Activated CD4-positive, CD25-positive, alpha-beta regulatory T cell treated with anti-CD3 and anti-CD28 coated beads, Interleukin-2, amount 50 U/mL, for 72 hours (primary cell): Measurements from ENCODE around the gene WDR37.
"Not testable (repeated sequence)": the region's sequence is repeated elsewhere in the genome, so short reads cannot be mapped to it uniquely, and the experiment has no call there.

Source experiments
- DNase-seq: peaks from one replicate; pipeline ENCODE4 v3.0.0; 2021

Gene WDR37

GRCh38 chr10:1044146-1044545 is 12.0 kb upstream of the WDR37 start:
- no peak for DNase-seq

GRCh38 chr10:1044964-1045363 is 11.2 kb upstream of the WDR37 start:
- no peak for DNase-seq

- DNase-seq, result no peak
Observed at GRCh38 chr10:1045415-1045814, 10.8 kb upstream of the WDR37 start.

DNA sequence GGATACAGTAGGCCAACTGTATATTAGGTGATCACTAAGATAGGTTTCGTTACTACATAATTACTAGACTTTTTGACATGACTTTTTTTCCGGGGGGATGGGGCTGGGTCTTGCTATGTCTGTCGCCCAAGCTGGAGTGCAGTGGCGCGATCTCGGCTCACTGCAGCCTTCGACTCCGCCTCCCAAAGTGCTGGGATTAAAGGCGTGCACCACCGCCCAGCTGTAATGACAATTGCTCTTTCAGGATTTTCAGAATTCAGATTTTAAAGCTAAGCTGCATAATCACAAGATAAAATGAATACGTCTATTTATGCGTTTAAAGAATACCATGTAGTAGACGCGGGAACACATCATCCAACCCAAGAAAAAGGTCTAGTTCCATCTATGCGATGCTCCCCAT is 8.2 kb upstream of the WDR37 start:
- no peak for DNase-seq

DNA sequence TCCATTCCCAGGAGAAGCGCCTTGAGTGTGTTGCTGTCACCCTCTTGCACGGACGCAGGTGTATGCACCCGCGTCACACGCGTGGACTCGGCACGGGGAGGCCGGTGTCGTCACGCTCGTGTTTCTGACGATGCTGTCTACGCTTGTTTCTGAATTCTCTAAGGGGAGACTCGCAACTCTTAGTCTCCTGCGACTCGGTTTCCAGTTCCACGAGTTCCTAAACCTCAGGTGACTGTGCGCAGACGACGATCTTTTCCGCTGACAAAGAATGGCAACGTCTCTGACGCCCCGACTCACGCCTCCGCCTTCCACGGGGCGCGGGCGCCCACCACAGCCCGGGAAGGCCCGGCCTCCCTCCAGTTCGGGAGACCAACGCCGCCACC is 7.8 kb upstream of the WDR37 start:
- no peak for DNase-seq

GRCh38 chr10:1048732-1049424 is 7.3 kb upstream of the WDR37 start, which contains the start of gene IDI1:
IDI1 (minus strand) TSS chr10:1049119; CDS start chr10:1049003, 116 bp downstream.
- DNase-seq, result peak; percentile 93

DNA sequence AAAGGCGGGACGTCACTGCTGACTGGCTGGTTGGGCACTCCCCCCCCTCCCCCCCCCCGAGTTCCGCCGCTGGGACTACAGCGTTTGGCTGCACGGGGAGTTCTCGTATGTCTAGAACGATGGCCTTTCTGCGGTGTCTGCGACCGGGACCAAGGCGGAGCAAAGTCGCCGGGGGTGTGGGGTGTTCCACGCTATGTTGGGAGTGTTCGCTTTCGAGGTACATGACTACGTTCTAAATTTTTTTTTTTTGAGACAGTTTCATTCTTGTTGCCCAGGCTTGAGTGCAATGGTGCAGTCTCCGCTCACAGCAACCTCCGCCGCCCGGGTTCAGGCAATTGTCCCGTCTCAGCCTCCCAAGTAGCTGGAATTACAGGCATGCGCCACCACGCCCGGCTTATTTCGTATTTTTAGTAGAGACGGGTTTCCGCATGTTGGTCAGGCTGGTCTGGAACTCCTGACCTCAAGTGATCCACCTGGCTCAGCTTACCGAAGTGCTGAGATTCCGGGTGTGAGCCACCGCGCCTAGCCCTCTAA is 6.7 kb upstream of the WDR37 start:
- DNase-seq, result no peak

DNA sequence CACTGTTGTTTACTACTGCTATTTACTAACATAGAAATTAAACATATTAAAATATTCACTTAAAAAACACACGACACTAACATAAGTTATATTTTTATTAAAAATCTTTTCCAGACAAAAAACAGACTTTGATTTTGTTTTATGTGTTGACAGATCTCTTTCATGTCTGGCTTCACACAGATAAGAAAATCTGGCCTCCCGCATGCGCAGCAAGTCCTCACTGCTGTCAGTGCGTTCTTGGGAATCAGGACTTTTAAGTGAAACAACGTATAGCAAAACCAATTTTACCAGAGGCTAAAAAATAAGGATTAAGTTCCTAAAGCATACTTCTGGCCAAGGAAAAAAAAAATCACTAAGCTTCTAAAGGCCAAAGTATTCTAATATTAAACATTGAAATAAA is 6.0 kb upstream of the WDR37 start:
- no peak for DNase-seq

GRCh38 chr10:1050554-1050953 is 5.6 kb upstream of the WDR37 start:
- DNase-seq, result no peak

GRCh38 chr10:1054684-1055083 is 1.5 kb upstream of the WDR37 start:
- no peak for DNase-seq

- DNase-seq, result no peak
Observed at GRCh38 chr10:1057106-1057657, 997 bp downstream of the WDR37 start.

GRCh38 chr10:1058017-1058416 is 1.8 kb downstream of the WDR37 start:
- DNase-seq, result no peak

- no peak for DNase-seq
Observed at GRCh38 chr10:1059902-1060301, 3.7 kb downstream of the WDR37 start.

DNA sequence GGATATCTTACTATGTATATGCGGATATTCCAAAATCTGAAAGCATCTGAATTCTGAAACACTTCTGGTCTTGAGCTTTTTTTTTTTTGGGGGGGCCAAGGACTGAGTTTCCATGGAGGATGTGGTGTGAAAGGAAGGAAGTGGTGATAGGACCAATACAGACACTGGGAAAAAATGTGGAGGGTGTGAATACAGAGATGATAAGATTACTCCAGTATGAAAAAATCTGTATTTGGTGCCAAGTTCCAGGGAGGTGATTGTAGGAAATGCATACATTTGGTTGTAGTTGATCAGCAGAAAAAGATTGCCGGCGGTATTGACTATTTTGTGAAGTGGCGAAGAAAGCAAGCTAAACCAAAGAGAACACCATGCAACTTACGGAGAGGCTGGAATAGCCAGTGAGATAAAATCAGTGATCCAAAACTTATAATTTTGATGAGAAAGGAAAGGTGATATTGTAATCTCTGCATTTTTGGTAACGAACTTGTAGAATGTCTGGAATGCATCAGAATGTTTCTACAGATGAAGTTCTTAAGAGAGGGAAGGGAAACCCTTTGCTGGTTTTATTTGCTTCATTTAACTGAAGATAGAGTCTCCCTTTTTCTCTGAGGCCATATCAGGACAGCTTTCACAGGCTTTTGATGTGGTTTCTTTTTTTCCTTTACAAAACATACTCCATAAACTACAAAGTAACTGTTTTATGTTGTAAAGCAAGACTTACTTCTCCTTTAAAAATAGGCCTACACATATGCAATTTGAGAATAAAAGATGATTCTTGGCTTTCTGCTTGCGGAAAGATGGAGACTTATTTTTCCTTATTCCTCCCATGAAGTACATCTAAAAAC is 6.0 kb downstream of the WDR37 start:
- DNase-seq, result no peak

GRCh38 chr10:1063232-1063865 is 7.2 kb downstream of the WDR37 start:
- DNase-seq, result no peak

DNA sequence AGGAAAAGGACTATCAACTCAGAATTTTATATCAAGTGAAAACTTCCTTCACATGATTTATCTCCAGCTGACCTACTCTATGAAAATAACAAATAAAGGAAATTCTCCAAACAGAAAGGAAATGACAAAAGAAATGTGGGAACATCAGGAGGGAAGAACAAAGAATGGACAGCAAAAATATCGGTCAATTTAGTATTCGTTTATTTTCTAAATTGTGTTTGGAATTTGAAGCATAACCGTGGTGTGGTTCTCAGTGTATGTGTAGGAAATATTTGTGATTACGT is 8.7 kb downstream of the WDR37 start:
- no peak for DNase-seq

- DNase-seq, result not testable (repeated sequence)
Observed at GRCh38 chr10:1066734-1067133, 10.5 kb downstream of the WDR37 start.

DNA sequence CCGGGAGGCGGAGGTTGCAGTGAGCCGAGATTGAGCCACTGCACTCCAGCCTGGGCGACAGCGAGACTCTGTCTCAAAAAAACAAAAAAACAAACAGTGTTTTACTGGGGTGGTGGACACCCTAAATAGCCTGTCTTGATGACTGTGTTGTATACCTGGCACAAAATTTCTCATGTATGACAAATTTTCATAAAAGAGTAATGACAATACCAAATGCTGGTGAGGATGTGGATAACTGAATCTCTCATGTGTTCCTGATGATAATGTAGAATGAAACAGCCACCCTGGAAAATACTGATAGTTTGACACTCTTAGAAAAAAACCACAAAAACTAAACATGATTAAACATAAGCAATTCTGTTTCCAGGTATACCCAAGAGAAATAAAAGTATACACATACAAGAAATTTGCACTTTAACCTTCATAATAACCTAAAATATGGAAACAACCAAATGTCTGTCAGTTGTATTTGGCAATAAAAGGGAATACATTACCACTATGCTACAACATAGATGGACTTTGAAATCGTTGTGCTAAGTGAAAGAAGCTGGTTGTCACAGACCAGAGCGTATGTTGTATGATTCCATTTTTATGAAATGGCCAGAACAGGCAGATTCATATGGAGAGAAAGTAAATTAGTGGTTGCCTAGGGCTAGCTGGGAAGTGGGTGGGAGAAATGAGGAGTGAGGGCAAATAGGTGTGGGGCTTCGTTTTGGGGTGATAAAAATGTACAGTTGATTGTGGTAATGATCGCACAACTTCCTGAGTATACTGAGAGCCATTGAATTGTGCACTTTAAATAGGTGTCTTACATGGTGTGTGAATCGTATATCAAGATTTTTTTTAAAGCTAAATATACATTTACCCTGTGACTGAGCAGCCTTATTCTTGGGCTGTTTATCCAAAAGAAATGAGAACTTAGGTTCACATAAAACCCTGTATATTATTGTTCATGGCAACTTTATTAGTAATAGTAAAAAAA is 12.5 kb downstream of the WDR37 start:
- no peak for DNase-seq

- DNase-seq, result no peak
Observed at GRCh38 chr10:1070919-1071318, 14.7 kb downstream of the WDR37 start.

DNA sequence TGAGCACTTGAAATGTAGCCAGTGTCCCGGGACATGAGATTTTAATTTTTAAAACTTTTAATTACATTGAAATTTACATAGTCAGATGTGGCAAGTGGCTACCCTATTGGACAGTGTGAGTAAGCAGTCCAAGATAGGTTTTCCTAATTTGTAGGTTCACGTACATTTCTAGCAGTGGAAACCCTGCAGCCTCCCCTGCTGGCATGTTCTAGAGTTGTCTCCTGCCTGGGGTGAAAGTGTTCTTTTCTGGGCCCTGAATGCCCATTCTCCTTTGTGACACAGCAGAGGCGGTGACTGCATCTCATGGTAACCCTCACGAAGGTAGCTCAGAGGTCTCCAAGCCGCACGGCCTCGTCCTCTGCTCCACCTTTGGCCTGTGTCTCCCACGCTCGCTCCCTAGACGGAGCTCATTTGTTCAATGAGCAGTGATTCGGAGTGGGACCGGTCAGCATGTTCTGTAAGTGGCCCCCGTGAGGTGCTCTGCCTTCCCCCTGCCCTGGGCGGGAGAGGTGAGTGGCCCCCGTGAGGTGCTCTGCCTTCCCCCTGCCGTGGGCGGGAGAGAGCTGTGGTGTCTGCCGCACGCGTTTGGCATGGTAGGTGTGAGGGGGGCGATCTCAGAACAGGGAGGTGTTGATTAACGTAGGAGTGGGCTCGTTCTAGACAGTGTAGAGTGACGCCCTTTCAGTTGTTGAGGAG is 18.0 kb downstream of the WDR37 start:
- DNase-seq, result no peak

GRCh38 chr10:1074748-1075308 is 18.6 kb downstream of the WDR37 start:
- DNase-seq, result no peak
